Activated CD4-positive, alpha-beta T cell treated with anti-CD3 and anti-CD28 coated beads for 36 hours (primary cell): Measurements from ENCODE around the gene PPP1R3F. TPM values are rescaled to one million over a fixed set of nuclear protein-coding genes. Genes with fewer than 3 reads are reported as not detected.

Experiments
- ATAC-seq: fragments of 200-7000 bp; cut with Tn5 transposase; one replicate; pipeline ENCODE4 v1.10.0; 2021; ENCODE audit warnings: mild to moderate bottlenecking, moderate library complexity
- CTCF ChIA-PET: fragments of 350-600 bp; sonication (Branson Sonifier 250); formaldehyde crosslinking; loops from one replicate; lab custom pipeline; 2021; ENCODE audit warnings: antibody characterized with exemption; lab: Charles Lee
- POLR2A ChIA-PET: fragments of 350-600 bp; sonication (Branson Sonifier 250); formaldehyde crosslinking; loops from one replicate; lab custom pipeline; 2021; ENCODE audit warnings: antibody characterized with exemption, inconsistent platforms; lab: Charles Lee
- DNase-seq: peaks from one replicate; pipeline ENCODE4 v3.0.0-alpha.2; 2020
- H3K27ac Mint-ChIP-seq: one replicate; pipeline ENCODE4 v1.8.0; 2021; ENCODE audit warnings: mixed read lengths
- H3K27me3 Mint-ChIP-seq: one replicate; pipeline ENCODE4 v1.8.0; 2021; ENCODE audit warnings: mixed read lengths
- H3K36me3 Mint-ChIP-seq: one replicate; pipeline ENCODE4 v1.8.0; 2021; ENCODE audit warnings: low read depth, mixed read lengths
- H3K4me1 Mint-ChIP-seq: one replicate; pipeline ENCODE4 v1.8.0; 2021; ENCODE audit warnings: mixed read lengths
- H3K4me3 Mint-ChIP-seq: one replicate; pipeline ENCODE4 v1.8.0; 2021; ENCODE audit warnings: mild to moderate bottlenecking, moderate library complexity, mixed read lengths
- H3K9me3 Mint-ChIP-seq: one replicate; pipeline ENCODE4 v1.8.0; 2021; ENCODE audit warnings: low read depth, mixed read lengths
- intact Hi-C, 2 experiments: fragments of 100-400 bp; cut with DNase I in 1 of 2; cut with micrococcal nuclease in 1 of 2; formaldehyde crosslinking; loops; one replicate each; pipeline versions ENCODE4 v1.14.2 to v1.15.1; 2022 to 2024; cut with DNase I, micrococcal nuclease
- total RNA-seq, 2 experiments: library from RNA; stranded (reverse); gene quantifications; one replicate each; pipeline ENCODE4 v1.2.3, GENCODE V29; 2021

The PPP1R3F gene
- total RNA-seq, 2 experiments from 2014 or later: 4.4 to 4.7 TPM

DNA sequence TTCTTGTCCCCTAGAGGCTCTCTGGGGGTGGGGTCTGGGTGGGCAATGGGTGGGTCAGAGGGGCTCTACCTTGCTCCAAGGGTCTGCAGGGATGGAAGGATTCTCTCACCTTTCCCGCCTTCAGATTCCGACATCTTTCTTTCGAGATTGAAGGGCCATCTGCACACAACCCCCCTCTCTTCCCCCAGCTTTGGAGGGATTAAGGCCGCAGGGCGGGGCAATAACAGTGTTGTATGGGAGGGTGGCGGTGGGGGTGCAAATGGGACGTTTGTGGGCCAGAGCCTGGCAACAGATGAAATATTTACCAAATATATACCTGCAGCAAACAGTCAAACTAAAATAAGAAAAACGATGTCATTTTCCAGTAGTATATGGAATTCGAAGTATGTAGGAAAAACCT lies 36.4 kb upstream of the PPP1R3F start, which contains the start of gene CACNA1F:
Gene CACNA1F, minus strand, starts transcription at position 165 of the 400 bp plus-strand sequence. Its CDS starts 31 bp downstream, at position 134.
- ChIA-PET POLR2A (no interaction called here), CTCF (no interaction called here)
- intact Hi-C loops: loop anchor here in 1 of 2 experiments (5.0 kb wide), 1 partner anchor 41 kb away; no protein-coding TSS in a partner anchor
- ATAC-seq (no peak), DNase-seq (no peak)
- Mint-ChIP-seq H3K36me3 (peaks cover 6% of the 10 kb centered on the region), H3K27ac (no peak within 1 kb of the TSS), H3K4me1 (peaks cover 25% of the 10 kb centered on the region), H3K4me3 (no peak within 1 kb of the TSS), H3K27me3 (no peaks in the 10 kb centered on the region), H3K9me3 (no peaks in the 10 kb centered on the region)

DNA sequence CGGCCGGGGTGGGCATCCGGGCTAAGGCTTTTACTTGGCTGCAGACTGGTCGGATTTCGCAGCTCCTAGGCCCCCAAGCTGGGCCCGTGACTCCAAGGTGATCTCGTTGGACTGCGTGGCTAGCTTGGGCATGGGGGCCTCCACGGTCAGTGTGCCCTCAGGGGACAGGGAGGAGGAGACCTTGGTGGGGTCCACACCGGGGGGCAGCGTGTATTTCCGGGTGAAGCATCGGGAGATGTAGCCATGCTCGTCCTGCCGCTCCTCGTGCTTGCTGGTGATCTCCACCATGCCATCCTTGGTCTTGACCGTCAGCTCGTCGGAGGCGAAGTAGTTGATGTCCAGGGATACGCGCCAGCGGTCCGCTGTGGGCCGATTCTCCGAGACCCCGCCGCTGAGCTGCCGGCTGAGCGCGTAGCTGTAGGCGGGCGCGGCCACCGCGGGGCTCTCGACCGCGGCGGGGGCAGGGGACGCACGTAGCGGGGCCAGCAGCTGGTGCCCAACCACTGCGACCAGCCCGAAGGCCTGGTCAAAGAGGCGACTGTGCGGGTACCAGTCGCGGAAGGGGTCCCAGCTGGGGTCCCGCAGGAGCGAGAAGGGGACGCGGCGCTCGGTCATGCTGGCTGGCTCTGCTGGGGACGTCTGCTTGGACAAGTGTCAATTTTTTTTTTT lies 35.6 kb upstream of the PPP1R3F start:
- Mint-ChIP-seq H3K27me3 (no peaks in the 10 kb centered on the region), H3K27ac (no peak overlapping the region), H3K36me3 (peaks cover 9% of the 10 kb centered on the region), H3K4me3 (no peak overlapping the region), H3K4me1 (peaks cover 25% of the 10 kb centered on the region), H3K9me3 (no peaks in the 10 kb centered on the region)
- DNase-seq: no peak
- ChIA-PET POLR2A (no interaction called here), CTCF (interaction anchor here (0.9 kb wide), 1 partner anchor 42 kb away, joined by 3 read pairs; no protein-coding TSS in a partner anchor)
- intact Hi-C loops: loop anchor here in 1 of 2 experiments (5.0 kb wide), 1 partner anchor 42 kb away; no protein-coding TSS in a partner anchor
- no peak for ATAC-seq

DNA sequence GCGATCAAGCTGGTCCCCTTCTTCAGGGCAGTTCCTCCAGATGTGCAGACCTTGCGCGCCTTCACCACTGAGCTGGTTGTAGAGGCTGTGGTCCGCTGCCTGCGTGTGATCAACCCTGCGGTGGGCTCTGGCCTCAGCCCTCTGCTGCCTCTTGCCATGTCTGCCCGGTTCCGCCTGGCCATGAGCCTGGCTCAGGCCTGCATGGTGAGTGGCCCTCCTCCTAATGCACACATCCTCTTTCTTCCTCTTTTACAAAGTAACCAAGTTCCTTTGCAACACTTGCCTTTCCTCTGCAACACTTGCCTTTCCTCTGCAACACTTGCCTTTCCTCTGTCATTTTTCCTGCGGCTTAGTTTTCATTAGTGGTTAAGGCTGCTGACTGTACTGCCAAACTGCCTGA lies 32.5 kb upstream of the PPP1R3F start:
- POLR2A ChIA-PET: no interaction called here
- DNase-seq: no peak
- ATAC-seq: no peak
- peak overlapping the region; percentile 86 for H3K4me3 Mint-ChIP-seq
- intact Hi-C loops: no loop called here
- H3K36me3 Mint-ChIP-seq: peaks cover 13% of the 10 kb centered on the region
- CTCF ChIA-PET: no interaction called here
- peaks cover 18% of the 10 kb centered on the region for H3K4me1 Mint-ChIP-seq
- H3K27me3 Mint-ChIP-seq: no peaks in the 10 kb centered on the region
- H3K9me3 Mint-ChIP-seq: no peaks in the 10 kb centered on the region
- peak overlapping the region; percentile 72 for H3K27ac Mint-ChIP-seq

DNA sequence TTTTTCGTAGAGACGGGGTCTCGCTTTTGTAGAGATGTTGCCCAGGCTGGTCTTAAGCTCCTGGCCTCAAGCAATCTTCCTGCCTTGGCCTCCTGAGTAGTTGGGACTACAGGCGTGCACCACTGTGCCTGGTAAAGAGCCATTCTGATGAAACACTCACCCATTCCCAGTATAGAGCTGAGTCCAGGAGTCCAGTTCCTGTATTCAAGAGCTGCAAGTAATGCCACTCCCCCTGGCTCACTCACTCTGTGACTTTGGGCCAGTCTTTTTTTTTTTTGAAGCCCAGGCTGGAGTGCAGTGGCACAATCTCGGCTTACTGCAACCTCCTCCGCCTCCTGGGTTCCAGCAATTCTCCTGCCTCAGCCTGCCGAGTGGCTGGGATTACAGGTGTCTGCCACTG lies 30.9 kb upstream of the PPP1R3F start:
- POLR2A ChIA-PET: interaction anchor here (1.0 kb wide), 1 partner anchor 27 kb away, joined by 3 read pairs; no protein-coding TSS in a partner anchor

DNA sequence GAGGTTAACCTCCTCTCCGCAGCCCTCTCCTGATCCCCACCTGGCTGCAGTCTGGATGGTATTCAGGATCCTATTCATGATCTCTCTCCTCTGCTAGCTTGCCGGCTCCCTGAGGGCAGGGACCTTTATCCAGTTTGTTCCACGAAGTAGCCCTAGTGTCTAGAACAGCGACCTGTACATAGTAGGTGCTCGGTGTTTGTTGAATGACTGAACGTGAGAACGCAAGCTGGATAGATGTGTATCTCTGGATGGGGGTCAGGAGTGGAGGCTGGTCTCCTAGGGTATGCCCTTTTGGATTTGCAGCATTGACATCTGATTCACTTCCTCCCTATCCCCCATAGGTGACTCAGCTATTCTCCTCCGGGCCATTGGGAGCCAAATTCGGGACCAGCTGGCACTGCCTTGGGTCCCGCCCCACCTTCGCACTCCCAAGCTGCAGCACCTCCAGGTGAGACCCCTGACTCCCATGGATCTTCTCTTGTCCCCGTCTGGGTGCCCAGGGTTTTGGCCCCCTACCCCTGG lies 27.0 kb upstream of the PPP1R3F start:
- intact Hi-C loops: no loop called here
- no peak overlapping the region for H3K27ac Mint-ChIP-seq

More for the DNA sequence above, 30.9 kb upstream of the PPP1R3F start:
- CTCF ChIA-PET: interaction anchor here (0.7 to 1.3 kb wide), 2 partner anchors 30 to 232 kb away, joined by 3 to 6 read pairs; no protein-coding TSS in a partner anchor
- H3K27me3 Mint-ChIP-seq: no peaks in the 10 kb centered on the region
- no peak overlapping the region for H3K4me3 Mint-ChIP-seq
- H3K27ac Mint-ChIP-seq: no peak overlapping the region
- ATAC-seq (no peak), DNase-seq (no peak)
- peaks cover 18% of the 10 kb centered on the region for H3K4me1 Mint-ChIP-seq
- intact Hi-C loops: no loop called here
- no peaks in the 10 kb centered on the region for H3K9me3 Mint-ChIP-seq
- peaks cover 17% of the 10 kb centered on the region for H3K36me3 Mint-ChIP-seq

DNA sequence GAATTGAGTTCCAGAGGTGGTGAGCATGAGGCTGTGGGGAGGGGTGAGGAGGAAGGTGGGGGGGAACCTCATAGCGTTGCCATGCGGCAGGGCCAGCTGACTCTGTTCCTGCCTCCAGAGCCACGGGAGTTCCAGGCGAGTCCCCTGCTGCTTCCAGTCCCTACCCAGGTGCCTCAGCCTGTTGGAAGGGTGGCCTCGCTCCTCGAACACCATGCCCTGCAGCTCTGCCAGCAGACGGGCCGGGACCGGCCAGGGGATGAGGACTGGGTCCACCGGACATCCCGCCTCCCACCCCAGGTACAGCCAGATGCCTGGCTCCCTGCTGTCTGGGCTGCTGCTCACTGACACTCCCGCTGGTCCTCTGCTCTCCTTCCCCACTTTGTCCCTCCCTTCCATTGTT lies 26.4 kb upstream of the PPP1R3F start:
- CTCF ChIA-PET: no interaction called here
- intact Hi-C loops: no loop called here
- no peak for DNase-seq
- no peak for ATAC-seq
- H3K4me1 Mint-ChIP-seq: peaks cover 5% of the 10 kb centered on the region
- POLR2A ChIA-PET: no interaction called here
- no peaks in the 10 kb centered on the region for H3K9me3 Mint-ChIP-seq
- H3K4me3 Mint-ChIP-seq: no peak overlapping the region
- H3K27me3 Mint-ChIP-seq: no peaks in the 10 kb centered on the region
- peaks cover 23% of the 10 kb centered on the region for H3K36me3 Mint-ChIP-seq
- no peak overlapping the region for H3K27ac Mint-ChIP-seq

More for the DNA sequence above, 27.0 kb upstream of the PPP1R3F start:
- Mint-ChIP-seq H3K36me3 (peaks cover 21% of the 10 kb centered on the region), H3K4me1 (peaks cover 5% of the 10 kb centered on the region), H3K9me3 (no peaks in the 10 kb centered on the region), H3K4me3 (no peak overlapping the region), H3K27me3 (no peaks in the 10 kb centered on the region)
- POLR2A ChIA-PET: no interaction called here
- CTCF ChIA-PET: no interaction called here
- ATAC-seq: no peak
- no peak for DNase-seq

DNA sequence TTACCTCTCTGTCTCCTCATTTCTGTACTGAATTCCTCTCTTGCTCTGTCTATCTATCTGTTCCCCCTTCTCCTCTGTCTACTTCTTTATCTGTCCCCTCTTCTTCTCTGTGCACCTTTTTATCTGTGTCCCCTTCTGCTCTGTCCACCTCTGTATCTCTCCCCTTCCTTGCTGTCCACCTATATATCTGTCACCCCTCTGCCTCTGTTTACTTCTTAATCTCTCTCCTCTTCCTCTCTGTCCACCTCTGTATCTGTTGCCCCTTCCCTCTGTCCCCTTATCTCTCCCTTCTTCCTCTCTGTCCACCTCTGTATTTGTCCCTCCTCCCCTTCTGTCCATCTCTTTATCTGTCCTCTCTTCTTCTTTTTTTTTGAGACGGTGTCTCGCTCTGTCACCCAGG lies 25.4 kb upstream of the PPP1R3F start:
- no peak for ATAC-seq
- Mint-ChIP-seq H3K27ac (no peak overlapping the region), H3K4me1 (peaks cover 5% of the 10 kb centered on the region), H3K9me3 (no peaks in the 10 kb centered on the region), H3K36me3 (peaks cover 25% of the 10 kb centered on the region), H3K4me3 (no peak overlapping the region), H3K27me3 (no peaks in the 10 kb centered on the region)
- no peak for DNase-seq
- ChIA-PET POLR2A (no interaction called here), CTCF (no interaction called here)
- intact Hi-C loops: no loop called here

DNA sequence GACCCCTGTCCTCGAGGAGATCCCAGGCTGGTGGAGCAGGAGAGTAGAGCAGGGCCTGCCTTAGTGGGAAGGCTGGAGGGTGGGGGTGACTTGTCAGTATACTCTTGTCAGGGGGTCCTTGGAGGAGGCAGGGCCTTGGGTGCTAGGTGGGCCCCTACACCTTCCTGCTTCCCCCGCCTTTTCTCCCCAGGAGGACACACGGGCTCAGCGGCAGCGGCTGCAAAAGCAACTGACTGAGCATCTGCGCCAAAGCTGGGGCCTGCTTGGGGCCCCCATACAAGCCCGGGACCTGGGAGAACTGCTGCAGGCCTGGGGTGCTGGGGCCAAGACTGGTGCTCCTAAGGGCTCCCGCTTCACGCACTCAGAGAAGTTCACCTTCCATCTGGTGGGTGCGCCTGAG lies 23.1 kb upstream of the PPP1R3F start:
- H3K27me3 Mint-ChIP-seq: no peaks in the 10 kb centered on the region
- intact Hi-C loops: no loop called here
- DNase-seq (no peak), ATAC-seq (no peak)
- no peaks in the 10 kb centered on the region for H3K9me3 Mint-ChIP-seq
- ChIA-PET CTCF (no interaction called here), POLR2A (no interaction called here)
- H3K27ac Mint-ChIP-seq: no peak overlapping the region
- H3K4me1 Mint-ChIP-seq: peaks cover 2% of the 10 kb centered on the region
- H3K4me3 Mint-ChIP-seq: no peak overlapping the region
- H3K36me3 Mint-ChIP-seq: peaks cover 24% of the 10 kb centered on the region

DNA sequence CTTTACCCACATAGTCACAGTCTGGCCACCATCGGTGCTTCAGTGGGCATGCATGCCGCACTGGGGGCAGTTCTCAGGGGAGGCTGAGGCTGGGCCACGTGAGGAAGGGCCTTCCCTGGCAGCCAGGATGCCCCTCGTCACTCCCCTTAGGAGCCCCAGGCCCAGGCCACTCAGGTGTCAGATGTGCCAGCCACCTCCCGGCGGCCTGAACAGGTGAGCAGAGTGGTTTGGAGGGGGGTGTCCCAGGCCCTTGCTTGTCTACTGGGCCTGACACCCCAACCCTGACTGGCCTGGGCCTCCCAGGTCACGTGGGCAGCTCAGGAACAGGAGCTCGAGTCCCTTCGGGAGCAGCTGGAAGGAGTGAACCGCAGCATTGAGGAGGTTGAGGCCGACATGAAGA lies 22.2 kb upstream of the PPP1R3F start:
- H3K27me3 Mint-ChIP-seq: no peaks in the 10 kb centered on the region
- H3K4me1 Mint-ChIP-seq: peaks cover 2% of the 10 kb centered on the region
- intact Hi-C loops: no loop called here
- ChIA-PET POLR2A (no interaction called here), CTCF (no interaction called here)
- H3K27ac Mint-ChIP-seq: no peak overlapping the region
- ATAC-seq: no peak
- H3K36me3 Mint-ChIP-seq: peaks cover 24% of the 10 kb centered on the region
- no peak overlapping the region for H3K4me3 Mint-ChIP-seq
- no peak for DNase-seq
- H3K9me3 Mint-ChIP-seq: no peaks in the 10 kb centered on the region

DNA sequence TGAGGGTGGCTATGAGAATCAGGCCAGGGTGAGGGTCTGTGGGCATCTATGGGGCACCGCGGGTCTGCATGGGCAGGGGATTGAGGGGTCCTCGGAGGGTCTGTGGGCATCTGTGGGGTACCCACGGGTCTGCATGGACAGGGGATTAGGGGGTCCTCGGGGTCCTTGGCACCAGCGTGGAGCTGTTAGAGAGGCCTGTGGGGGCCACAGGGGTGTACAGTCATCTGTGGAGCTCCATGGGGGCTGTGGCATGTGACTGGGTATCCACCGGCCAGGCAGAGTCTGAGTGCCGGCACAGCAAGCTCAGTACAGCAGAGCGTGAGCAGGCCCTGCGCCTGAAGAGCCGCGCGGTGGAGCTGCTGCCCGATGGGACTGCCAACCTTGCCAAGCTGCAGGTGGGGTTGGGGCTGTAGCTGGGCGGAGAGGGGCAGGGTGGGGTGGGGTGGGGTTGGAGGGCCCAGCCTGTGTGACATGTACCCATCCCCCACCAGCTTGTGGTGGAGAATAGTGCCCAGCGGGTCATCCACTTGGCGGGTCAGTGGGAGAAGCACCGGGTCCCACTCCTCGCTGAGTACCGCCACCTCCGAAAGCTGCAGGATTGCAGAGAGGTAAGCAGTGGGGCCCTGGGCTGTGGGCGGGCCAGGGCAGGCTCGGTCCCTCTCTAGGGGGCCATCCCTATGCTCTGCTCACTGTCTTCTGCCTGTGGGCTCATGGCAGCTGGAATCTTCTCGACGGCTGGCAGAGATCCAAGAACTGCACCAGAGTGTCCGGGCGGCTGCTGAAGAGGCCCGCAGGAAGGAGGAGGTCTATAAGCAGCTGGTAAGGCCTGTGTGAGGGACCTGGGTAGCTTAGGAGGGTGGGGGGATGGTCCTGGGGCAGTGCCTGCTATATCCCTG lies 21.4 kb upstream of the PPP1R3F start:
- H3K36me3 Mint-ChIP-seq: peaks cover 24% of the 10 kb centered on the region
- peaks cover 2% of the 10 kb centered on the region for H3K4me1 Mint-ChIP-seq
- no peaks in the 10 kb centered on the region for H3K27me3 Mint-ChIP-seq
- no peak overlapping the region for H3K4me3 Mint-ChIP-seq
- no peak overlapping the region for H3K27ac Mint-ChIP-seq
- ATAC-seq (peak; percentile 11), DNase-seq (no peak)
- H3K9me3 Mint-ChIP-seq: no peaks in the 10 kb centered on the region
- intact Hi-C loops: no loop called here
- ChIA-PET POLR2A (no interaction called here), CTCF (interaction anchor here (0.8 kb wide), 1 partner anchor 8 kb away, joined by 3 read pairs; no protein-coding TSS in a partner anchor)

DNA sequence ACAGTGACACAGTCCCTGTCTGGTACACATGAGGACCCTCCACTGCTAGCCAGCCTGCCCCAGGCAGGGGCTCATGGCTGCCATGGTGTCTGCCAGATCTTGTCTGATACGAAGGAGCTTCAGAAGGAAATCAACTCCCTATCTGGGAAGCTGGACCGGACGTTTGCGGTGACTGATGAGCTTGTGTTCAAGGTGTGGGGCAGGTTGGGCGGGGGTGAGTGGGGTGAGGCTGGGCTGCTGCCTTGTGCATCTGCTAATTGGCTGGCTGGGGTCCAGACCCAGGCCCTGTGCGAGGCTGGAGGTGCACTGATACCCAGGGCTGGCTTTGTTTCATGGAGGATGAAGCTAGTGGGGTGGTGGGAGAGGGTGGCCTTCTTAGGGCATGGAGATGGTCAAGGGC lies 20.5 kb upstream of the PPP1R3F start:
- CTCF ChIA-PET: interaction anchor here (0.8 kb wide), 1 partner anchor 9 kb away, joined by 3 read pairs; no protein-coding TSS in a partner anchor
- intact Hi-C loops: no loop called here
- Mint-ChIP-seq H3K27me3 (no peaks in the 10 kb centered on the region), H3K9me3 (no peaks in the 10 kb centered on the region), H3K27ac (no peak overlapping the region), H3K4me1 (peaks cover 2% of the 10 kb centered on the region), H3K4me3 (no peak overlapping the region), H3K36me3 (peaks cover 18% of the 10 kb centered on the region)
- POLR2A ChIA-PET: no interaction called here
- ATAC-seq (no peak), DNase-seq (no peak)
